Measurements from ENCODE around the gene AK2. TPM values are rescaled to one million over a fixed set of nuclear protein-coding genes. Genes with fewer than 3 reads are reported as not detected.
"Not testable (repeated sequence)": the region's sequence is repeated elsewhere in the genome, so short reads cannot be mapped to it uniquely, and the experiment has no call there.

Gene AK2
- total and polyA plus RNA-seq, 12 donors = 55.3 to 245 (median 144) TPM

- Histone ChIP-seq H3K36me3 (replicated peaks in 1 of 2) (no peaks in the 10 kb centered on the region), H3K4me1 (replicated peaks in 1 of 2) (peaks cover 0 to 10% of the 10 kb centered on the region in 2 donors), H3K27ac (no peak overlapping the region), H3K9me3 (replicated peaks in 1 of 3) (no peaks in the 10 kb centered on the region), H3K4me3 (no peak overlapping the region), H3K27me3 (no peaks in the 10 kb centered on the region)
- no peak for DNase-seq
- 83 to 95% (median 89%) methylated on average over 2 of the region's 2 CpGs for WGBS, 4 donors
- TF ChIP-seq CTCF (IDR thresholded peaks at IDR 0.05) (no peak), POLR2A (IDR thresholded peaks at IDR 0.05) (no peak)
- intact Hi-C loops (cut with DNase I) = loop anchor here in 1 of 2 donors (10.0 kb wide), 1 partner anchor 112 kb away; no protein-coding TSS in a partner anchor
These were observed 10.6 kb upstream of the AK2 start for GRCh38 chr1:33047290-33047689.

DNA sequence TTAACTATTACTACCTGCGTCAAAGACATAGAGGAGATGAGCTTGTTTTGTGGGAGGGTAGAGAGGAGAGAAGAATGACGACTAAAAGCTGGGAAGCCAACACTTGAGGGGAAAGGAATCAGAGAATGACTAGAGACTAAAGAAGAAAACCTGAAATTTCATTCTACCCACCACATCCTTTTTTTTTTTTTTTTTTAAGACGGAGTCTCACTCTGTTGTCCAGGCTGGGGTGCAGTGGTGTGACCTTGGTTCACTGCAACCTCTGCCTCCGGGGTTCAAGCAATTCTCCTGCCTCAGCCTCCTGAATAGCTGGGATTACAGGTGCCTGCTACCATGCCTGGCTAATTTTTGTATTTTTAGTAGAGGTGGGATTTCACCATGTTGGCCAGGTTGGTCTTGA lies 9.6 kb upstream of the AK2 start:
- H3K27ac ChIP-seq; H3K9me3 ChIP-seq (replicated peaks in 1 of 3); H3K4me3 ChIP-seq; H3K36me3 ChIP-seq (replicated peaks in 1 of 2); DNase-seq; H3K27me3 ChIP-seq: not testable (repeated sequence)
- intact Hi-C loops (cut with DNase I) = loop anchor here in 1 of 2 donors (10.0 kb wide), 1 partner anchor 111 kb away; no protein-coding TSS in a partner anchor
- H3K4me1 ChIP-seq (replicated peaks in 1 of 2) = peaks cover 0 to 10% of the 10 kb centered on the region in 2 donors
- 80 to 90% (median 84%) methylated on average over 4 of the region's 4 CpGs for WGBS, 4 donors

GRCh38 chr1:33045814-33046213 lies 9.1 kb upstream of the AK2 start:
- no peak for TF ChIP-seq CTCF (IDR thresholded peaks at IDR 0.05)
- no peak for TF ChIP-seq POLR2A (IDR thresholded peaks at IDR 0.05)
- H3K4me1 ChIP-seq (replicated peaks in 1 of 2) = peaks cover 0 to 10% of the 10 kb centered on the region in 2 donors
- intact Hi-C loops (cut with DNase I) = loop anchor here in 1 of 2 donors (10.0 kb wide), 1 partner anchor 111 kb away; no protein-coding TSS in a partner anchor

DNA sequence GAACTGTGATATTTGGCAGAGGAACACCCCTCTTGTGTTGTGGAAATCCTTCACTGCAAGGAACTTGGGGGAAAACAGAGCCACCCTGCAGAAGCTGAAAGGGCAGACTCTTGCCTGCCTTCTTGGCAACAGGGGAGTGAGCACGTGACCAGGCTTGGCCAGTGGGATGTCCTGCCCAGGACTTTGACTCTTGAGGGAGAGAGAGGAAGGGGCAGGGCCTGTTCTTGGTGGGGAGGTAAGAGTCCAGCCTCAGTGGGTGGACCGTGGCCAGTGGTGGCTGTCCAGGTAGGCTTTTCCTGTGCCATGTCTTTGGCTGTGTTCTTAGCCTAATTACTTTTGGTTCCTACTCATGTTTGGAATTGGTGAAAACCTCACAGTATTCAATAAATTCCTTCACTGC lies 8.6 kb upstream of the AK2 start:
- WGBS, 4 donors = 48 to 62% (median 54%) methylated on average over 2 of the region's 2 CpGs
- H3K27me3 ChIP-seq = no peaks in the 10 kb centered on the region
- DNase-seq = peak in 1 of 7 donors; percentile 32
- TF ChIP-seq CTCF (IDR thresholded peaks at IDR 0.05) (no peak), POLR2A (IDR thresholded peaks at IDR 0.05) (no peak)
- no peaks in the 10 kb centered on the region for H3K9me3 ChIP-seq (replicated peaks in 1 of 3)
- H3K4me3 ChIP-seq = no peak overlapping the region
- H3K4me1 ChIP-seq (replicated peaks in 1 of 2) = peaks cover 0 to 6% of the 10 kb centered on the region in 2 donors
- no peaks in the 10 kb centered on the region for H3K36me3 ChIP-seq (replicated peaks in 1 of 2)
- H3K27ac ChIP-seq = no peak overlapping the region
- intact Hi-C loops (cut with DNase I) = loop anchor here in 1 of 2 donors (10.0 kb wide), 1 partner anchor 110 kb away; no protein-coding TSS in a partner anchor

More at GRCh38 chr1:33045814-33046213, 9.1 kb upstream of the AK2 start:
- Histone ChIP-seq H3K36me3 (replicated peaks in 1 of 2) (no peaks in the 10 kb centered on the region), H3K9me3 (replicated peaks in 1 of 3) (no peaks in the 10 kb centered on the region), H3K27ac (no peak overlapping the region), H3K27me3 (no peaks in the 10 kb centered on the region), H3K4me3 (no peak overlapping the region)
- DNase-seq = no peak
- 64 to 86% (median 74%) methylated on average over 6 of the region's 6 CpGs for WGBS, 4 donors

Measured in adrenal gland (tissue), 12 donors.